Heart left ventricle (tissue), 16 donors: ENCODE measurements around the gene TRDMT1. TPM values are rescaled to one million over a fixed set of nuclear protein-coding genes. Genes with fewer than 3 reads are reported as not detected.

Experiments used
- ATAC-seq, 4 donors: fragments of 200-7000 bp; cut with Tn5 transposase; one replicate each; pipeline ENCODE4 v1.9.1; 2020 to 2022; ENCODE audit warnings: moderate library complexity in 4 of 4, mild to moderate bottlenecking in 3 of 4, moderate number of reproducible peaks in 1 of 4
- DNase-seq, 5 donors: peaks; one replicate each; pipeline ENCODE4 v3.0.0-alpha.2; 2020
- H3K27ac ChIP-seq, 12 donors: fragments of 200-600 bp; sonication (generic) in 4 of 12; one replicate each; pipeline versions ENCODE4 v1.5.0 to v1.8.0; 2016 to 2022; ENCODE audit warnings: mild to moderate bottlenecking in 2 of 12
- H3K27me3 ChIP-seq, 9 donors: fragments of 200-600 bp; sonication (generic) in 2 of 9; one replicate each; pipeline versions ENCODE4 v1.5.1 to v1.8.0; 2016 to 2022; ENCODE audit warnings: mild to moderate bottlenecking in 3 of 9
- H3K36me3 ChIP-seq, 9 donors: fragments of 200-600 bp; sonication (generic) in 2 of 9; one replicate each; pipeline versions ENCODE4 v1.5.0 to v1.8.0; 2018 to 2022; ENCODE audit warnings: mild to moderate bottlenecking in 2 of 9
- H3K4me1 ChIP-seq, 12 donors: fragments of 200-600 bp; sonication (generic) in 4 of 12; one replicate each; pipeline versions ENCODE4 v1.5.0 to v1.8.0; 2016 to 2022; ENCODE audit warnings: mild to moderate bottlenecking in 3 of 12
- H3K4me3 ChIP-seq, 12 donors: fragments of 200-600 bp; sonication (generic) in 4 of 12; one replicate each; pipeline versions ENCODE4 v1.5.0 to v1.8.0; 2017 to 2022; ENCODE audit warnings: mild to moderate bottlenecking in 9 of 12, moderate library complexity in 4 of 12
- H3K9me3 ChIP-seq, 12 donors: fragments of 200-600 bp; sonication (generic) in 4 of 12; one replicate each; pipeline versions ENCODE4 v1.5.0 to v1.8.0; 2016 to 2022; ENCODE audit warnings: mild to moderate bottlenecking in 1 of 12
- POLR2A ChIP-seq, 2 donors: fragments of 450-650 bp; IDR thresholded peaks; one replicate each; pipeline ENCODE4 v1.6.1; 2017; ENCODE audit warnings: antibody characterized with exemption in 2 of 2, mild to moderate bottlenecking in 2 of 2, moderate library complexity in 2 of 2
- WGBS, 4 donors: extraction: QIAGEN DNeasy Blood & Tissue Kit in 2 of 4; methylation state at CpG; one replicate each; pipeline versions ENCODE4 v1.1.5 to v1.1.7; 2013 to 2018; 5-methylcytosine and 5-hydroxymethylcytosine counted together
- intact Hi-C, 10 donors: fragments of 100-400 bp; cut with DNase I; formaldehyde crosslinking; loops; one replicate each; pipeline versions ENCODE4 v1.11.1 to v1.14.2; 2022
- polyA plus RNA-seq, 2 donors: library from polyadenylated mRNA; stranded (reverse); fragments of 200-250 nt; gene quantifications; one replicate each; pipeline ENCODE4 v1.2.3, GENCODE V29; 2013
- total RNA-seq, 9 donors: library from RNA; depleted of rRNA in 2 of 9; stranded (reverse); fragments of >200 nt in 2 of 9; fragmentation: NEBNext Ultra II Directional in 3 of 9; extraction: Animal tissue kit (Norgen Biotek cat#: 25700) in 3 of 9; gene quantifications; one replicate each; pipeline versions ENCODE4 v1.1.0 to v1.2.4, GENCODE V29; 2016 to 2023
- TF ChIP-seq, protein P1 (sequence below), 12 donors: fragments of 200-600 bp; sonication (generic) in 4 of 12; IDR thresholded peaks; one replicate each; pipeline versions ENCODE4 v1.5.0 to v1.8.0; 2018 to 2022; ENCODE audit warnings: antibody characterized with exemption in 12 of 12, mild to moderate bottlenecking in 5 of 12
- donor health status: ischemic (EF 13 %, LVEDD 7.1; RV severe dilation, severe dysfunction).
- donor health status: healthy with polysubstance abuse.
- donor health status: DM: no; HTN: yes; CAD: no.
- donor health status: DM: no; HTN: no; CAD: no.
- donor health status: ischemic (EF 25% LVEDD 6.9; RV normal size, moderate dysfunction).
- donor health status: ischemic (EF 25% LVEDD 5.7; RV mildly dilated, moderate dysfunction).
- donor health status: healthy.
- donor health status: DM: yes; HTN: yes; CAD: no.
- donor health status: ischemic (EF 35%, LVEDD 5.7; RV mildly dilated, moderate dysfunction).
- donor health status: nonischemic (EF 11% LVEDD 7.7; RV severe dilation, severe dysfunction).
- donor health status: DM: yes; HTN: yes; CAD: no.
- donor health status: PGD.
- donor health status: ischemic (EF 29% LVEDD 5.4; RV normal size, mild dysfunction).
- donor health status: nonischemic (EF 23%, LVEDD 6.1; RV moderate dilation, normal function).

Gene TRDMT1
- total and polyA plus RNA-seq, 11 donors = 1.8 to 6.0 (median 3.5) TPM

DNA sequence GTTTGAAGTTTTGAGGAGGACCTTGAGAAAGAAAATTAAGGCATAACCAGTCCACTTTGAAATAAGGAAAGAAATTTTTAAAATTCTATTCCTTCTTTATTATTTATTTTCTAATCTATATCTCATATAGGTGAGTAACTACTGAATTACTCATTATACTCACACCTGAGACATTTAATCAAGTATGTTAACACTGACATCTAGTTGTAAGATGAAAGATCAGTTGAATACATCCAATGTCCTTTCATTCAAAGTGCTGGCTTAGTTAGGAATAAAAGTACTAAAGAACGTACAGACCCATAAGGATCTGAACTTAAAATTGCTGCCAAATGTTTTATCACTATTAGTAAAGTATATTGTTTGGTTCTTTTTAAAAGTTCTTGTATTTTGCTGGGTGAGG, 23.5 kb downstream of the TRDMT1 start:
- H3K4me3 ChIP-seq = no peak overlapping the region
- no peak for ATAC-seq
- DNase-seq = no peak
- H3K36me3 ChIP-seq = no peaks in the 10 kb centered on the region
- H3K27me3 ChIP-seq = no peaks in the 10 kb centered on the region
- TF ChIP-seq, protein P1, sequence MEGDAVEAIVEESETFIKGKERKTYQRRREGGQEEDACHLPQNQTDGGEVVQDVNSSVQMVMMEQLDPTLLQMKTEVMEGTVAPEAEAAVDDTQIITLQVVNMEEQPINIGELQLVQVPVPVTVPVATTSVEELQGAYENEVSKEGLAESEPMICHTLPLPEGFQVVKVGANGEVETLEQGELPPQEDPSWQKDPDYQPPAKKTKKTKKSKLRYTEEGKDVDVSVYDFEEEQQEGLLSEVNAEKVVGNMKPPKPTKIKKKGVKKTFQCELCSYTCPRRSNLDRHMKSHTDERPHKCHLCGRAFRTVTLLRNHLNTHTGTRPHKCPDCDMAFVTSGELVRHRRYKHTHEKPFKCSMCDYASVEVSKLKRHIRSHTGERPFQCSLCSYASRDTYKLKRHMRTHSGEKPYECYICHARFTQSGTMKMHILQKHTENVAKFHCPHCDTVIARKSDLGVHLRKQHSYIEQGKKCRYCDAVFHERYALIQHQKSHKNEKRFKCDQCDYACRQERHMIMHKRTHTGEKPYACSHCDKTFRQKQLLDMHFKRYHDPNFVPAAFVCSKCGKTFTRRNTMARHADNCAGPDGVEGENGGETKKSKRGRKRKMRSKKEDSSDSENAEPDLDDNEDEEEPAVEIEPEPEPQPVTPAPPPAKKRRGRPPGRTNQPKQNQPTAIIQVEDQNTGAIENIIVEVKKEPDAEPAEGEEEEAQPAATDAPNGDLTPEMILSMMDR (IDR thresholded peaks at IDR 0.05) = no peak
- TF ChIP-seq POLR2A (IDR thresholded peaks at IDR 0.05) = no peak
- 91 to 98% (median 96%) methylated on average over 1 of the region's 1 CpG for WGBS, 4 donors
- peaks cover 0 to 13% (median 0%) of the 10 kb centered on the region in 12 donors for H3K4me1 ChIP-seq
- intact Hi-C loops = no loop called here
- no peak overlapping the region for H3K27ac ChIP-seq
- H3K9me3 ChIP-seq = no peaks in the 10 kb centered on the region

DNA sequence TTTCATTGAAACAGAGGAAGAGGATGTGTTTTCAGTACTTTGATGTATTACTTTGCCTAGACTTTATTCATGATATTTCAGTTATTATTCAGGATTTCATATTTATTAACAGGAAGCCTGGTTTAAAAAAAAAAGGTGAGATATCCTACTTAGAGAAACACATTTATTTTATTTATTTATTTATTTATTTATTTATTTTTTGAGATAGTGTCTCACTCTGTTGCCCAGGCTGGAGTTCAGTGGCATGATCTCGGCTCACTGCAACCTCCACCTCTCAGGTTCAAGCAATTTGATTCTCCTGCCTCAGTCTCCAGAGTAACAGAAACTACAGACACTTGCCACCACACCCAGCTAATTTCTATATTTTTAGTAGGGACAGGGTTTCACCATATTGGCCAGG, 24.5 kb downstream of the TRDMT1 start:
- 93 to 100% (median 97%) methylated on average over 1 of the region's 1 CpG for WGBS, 4 donors
- DNase-seq (no peak), ATAC-seq (no peak)
- H3K4me3 ChIP-seq = no peak overlapping the region
- H3K27ac ChIP-seq = no peak overlapping the region
- H3K9me3 ChIP-seq = no peaks in the 10 kb centered on the region
- H3K4me1 ChIP-seq = peaks cover 0 to 13% (median 0%) of the 10 kb centered on the region in 12 donors
- intact Hi-C loops = no loop called here
- TF ChIP-seq, protein P1 (IDR thresholded peaks at IDR 0.05) = no peak
- TF ChIP-seq POLR2A (IDR thresholded peaks at IDR 0.05) = no peak
- no peaks in the 10 kb centered on the region for H3K36me3 ChIP-seq
- H3K27me3 ChIP-seq = no peaks in the 10 kb centered on the region

DNA sequence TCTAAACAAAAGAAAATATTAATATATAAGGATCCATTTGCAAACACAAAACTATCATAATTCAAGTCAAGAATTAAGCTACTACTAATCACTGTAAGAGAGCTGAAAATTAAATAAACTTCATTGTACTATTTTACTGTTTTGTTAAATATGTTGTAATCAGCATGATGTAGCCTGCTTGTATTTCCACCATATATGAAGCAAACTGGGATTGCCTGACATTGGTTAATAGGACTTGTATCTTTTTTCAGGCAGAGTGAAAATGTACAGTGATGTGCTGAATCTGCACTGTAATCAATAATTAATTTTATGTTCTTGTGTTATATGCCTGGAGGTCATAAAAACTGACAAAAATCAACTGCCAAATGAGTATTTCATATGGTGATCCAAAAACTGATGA, 25.4 kb downstream of the TRDMT1 start:
- Histone ChIP-seq H3K27me3 (no peaks in the 10 kb centered on the region), H3K4me3 (peak overlapping the region in 1 of 12 donors; percentile 27), H3K36me3 (no peaks in the 10 kb centered on the region), H3K4me1 (peaks cover 0 to 13% (median 0%) of the 10 kb centered on the region in 12 donors), H3K9me3 (no peaks in the 10 kb centered on the region), H3K27ac (no peak overlapping the region)
- intact Hi-C loops = no loop called here
- ATAC-seq = no peak
- TF ChIP-seq, protein P1 (IDR thresholded peaks at IDR 0.05) = no peak
- no peak for TF ChIP-seq POLR2A (IDR thresholded peaks at IDR 0.05)
- no peak for DNase-seq

DNA sequence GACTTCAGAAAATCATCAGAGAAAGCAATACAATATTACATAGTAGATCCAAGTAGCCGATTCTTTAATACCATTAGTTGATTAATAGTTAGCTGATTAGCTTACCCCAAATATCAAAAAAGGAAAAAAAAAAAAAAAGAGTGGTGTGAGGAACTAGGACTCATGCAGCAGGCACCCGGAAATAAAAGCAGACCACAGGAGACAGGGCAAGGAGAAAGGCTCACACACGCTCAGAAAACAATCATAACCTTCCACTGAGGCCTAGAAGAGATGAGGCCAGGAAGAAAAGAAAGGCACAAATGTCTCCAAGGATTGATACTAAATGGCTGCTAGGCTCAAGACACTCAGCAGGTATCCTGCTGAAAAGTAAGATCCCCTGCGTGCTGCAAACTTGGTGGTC, 25.9 kb downstream of the TRDMT1 start:
- intact Hi-C loops = no loop called here
- no peak for TF ChIP-seq POLR2A (IDR thresholded peaks at IDR 0.05)
- TF ChIP-seq, protein P1 (IDR thresholded peaks at IDR 0.05) = no peak
- Histone ChIP-seq H3K27me3 (no peaks in the 10 kb centered on the region), H3K9me3 (no peaks in the 10 kb centered on the region), H3K4me1 (peaks cover 0 to 13% (median 0%) of the 10 kb centered on the region in 12 donors), H3K4me3 (peak overlapping the region in 8 of 12 donors; percentile 1 to 32 (median 14)), H3K27ac (no peak overlapping the region), H3K36me3 (no peaks in the 10 kb centered on the region)
- ATAC-seq = no peak
- WGBS, 4 donors = 55 to 63% (median 60%) methylated on average over 4 of the region's 4 CpGs
- no peak for DNase-seq
